SU-DHL-6 (cell line): Measurements from ENCODE around the gene CTNNBL1.

ENCODE experiments used
- H2AFZ ChIP-seq: fragments of 200-600 bp; sonication (generic); 2 replicates; pipeline ENCODE4 v1.6.1; 2014; ENCODE audit warnings: low read depth, mild to moderate bottlenecking, moderate library complexity, mixed read lengths, antibody characterized with exemption, low read length; ENCODE audit not compliant: severe bottlenecking
- H3F3A ChIP-seq: fragments of 200-600 bp; shearing (Covaris generic); 2 replicates; pipeline ENCODE4 v1.6.0; 2016; ENCODE audit warnings: antibody characterized with exemption, mild to moderate bottlenecking; ENCODE audit not compliant: insufficient read depth
- H3K27ac ChIP-seq: fragments of 200-600 bp; sonication (generic); 2 replicates; pipeline ENCODE4 v1.5.1; 2016; ENCODE audit warnings: low read depth, mild to moderate bottlenecking, low read length, moderate library complexity, mixed read lengths
- H3K27me3 ChIP-seq: fragments of 200-600 bp; sonication (generic), shearing (Covaris generic); 2 replicates; pipeline ENCODE4 v1.6.0; 2014; ENCODE audit warnings: mild to moderate bottlenecking, low read length
- H3K36me3 ChIP-seq: fragments of 200-600 bp; sonication (generic); 2 replicates; pipeline ENCODE4 v1.6.1; 2014; ENCODE audit warnings: mild to moderate bottlenecking, low read length, mixed read lengths
- H3K4me2 ChIP-seq: fragments of 300-600, 200-600 bp; shearing (Covaris generic), sonication (generic); 2 replicates; pipeline ENCODE4 v1.6.0; 2014; ENCODE audit warnings: low read length, low read depth, mild to moderate bottlenecking; ENCODE audit not compliant: poor library complexity, severe bottlenecking
- H3K4me3 ChIP-seq: fragments of 200-600 bp; sonication (generic); 2 replicates; pipeline ENCODE4 v1.5.1; 2014; ENCODE audit warnings: antibody characterized with exemption, low read length, mild to moderate bottlenecking, mixed read lengths; ENCODE audit not compliant: insufficient read depth, poor library complexity, severe bottlenecking
- H3K79me2 ChIP-seq: fragments of 200-600 bp; sonication (generic); 2 replicates; pipeline ENCODE4 v1.6.1; 2014; ENCODE audit warnings: mild to moderate bottlenecking, low read length, moderate library complexity; ENCODE audit not compliant: insufficient read depth
- H3K9ac ChIP-seq: fragments of 200-600 bp; sonication (generic); 2 replicates; pipeline ENCODE4 v1.7.0; 2014; ENCODE audit warnings: mild to moderate bottlenecking, low read length
- H3K9me2 ChIP-seq: fragments of 200-600 bp; sonication (generic); replicated peaks from 2 replicates; pipeline ENCODE4 v1.6.1; 2014; ENCODE audit warnings: low read length; ENCODE audit not compliant: insufficient read depth
- H3K9me3 ChIP-seq: fragments of 200-600 bp; sonication (generic); 2 replicates; pipeline ENCODE4 v1.6.1; 2014; ENCODE audit warnings: low read length, mixed read lengths; ENCODE audit not compliant: insufficient read depth
- H4K20me1 ChIP-seq: fragments of 200-600 bp; sonication (generic); 2 replicates; pipeline ENCODE4 v1.6.1; 2014; ENCODE audit warnings: low read depth, mild to moderate bottlenecking, antibody characterized with exemption, low read length, moderate library complexity, mixed read lengths
- EZH2phosphoT487 ChIP-seq: fragments of 200-600 bp; sonication (generic), shearing (Covaris generic); conservative IDR thresholded peaks from 2 replicates; pipeline ENCODE4 v1.6.1; 2018; ENCODE audit warnings: mild to moderate bottlenecking, antibody characterized with exemption, low read length, moderate library complexity, mixed read lengths
- TF ChIP-seq, protein P1 (sequence below): fragments of 200-600 bp; sonication (generic); IDR thresholded peaks from one replicate; pipeline ENCODE4 v1.5.1; 2017; ENCODE audit warnings: antibody characterized with exemption, mild to moderate bottlenecking, low read length, moderate library complexity; ENCODE audit not compliant: insufficient read depth, poor library complexity, severe bottlenecking

CTNNBL1 gene

DNA sequence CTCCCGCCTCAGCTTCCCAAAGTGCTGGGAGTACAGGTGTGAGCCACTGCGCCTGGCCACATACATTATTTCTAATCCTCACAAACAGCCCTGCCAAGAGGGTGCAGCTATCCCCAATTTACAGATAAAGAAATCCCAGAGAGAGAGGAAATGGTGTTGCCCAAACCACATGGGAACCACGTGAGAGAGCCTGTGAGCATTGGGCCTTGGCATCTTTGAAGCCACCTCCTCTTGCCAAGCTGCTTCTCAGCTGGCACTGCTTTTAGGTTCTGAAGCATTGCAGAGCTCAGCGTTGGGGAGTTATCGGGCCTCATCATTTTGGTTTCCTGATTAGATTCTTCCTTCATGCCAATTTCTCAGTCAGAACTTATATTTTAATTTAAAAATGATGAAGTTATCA is 80.3 kb downstream of the CTNNBL1 start:
- Histone ChIP-seq H3F3A (no peaks in the 10 kb centered on the region), H3K4me2 (no peak overlapping the region), H4K20me1 (no peaks in the 10 kb centered on the region), H3K79me2 (no peaks in the 10 kb centered on the region), H3K9ac (no peak overlapping the region), H3K27ac (no peak overlapping the region), H3K9me3 (no peaks in the 10 kb centered on the region), H3K36me3 (no peaks in the 10 kb centered on the region), H3K4me3 (no peak overlapping the region), H3K27me3 (no peaks in the 10 kb centered on the region), H3K9me2 (no peaks in the 10 kb centered on the region), H2AFZ (no peak overlapping the region)
- no peak for TF ChIP-seq EZH2phosphoT487
- TF ChIP-seq, protein P1, sequence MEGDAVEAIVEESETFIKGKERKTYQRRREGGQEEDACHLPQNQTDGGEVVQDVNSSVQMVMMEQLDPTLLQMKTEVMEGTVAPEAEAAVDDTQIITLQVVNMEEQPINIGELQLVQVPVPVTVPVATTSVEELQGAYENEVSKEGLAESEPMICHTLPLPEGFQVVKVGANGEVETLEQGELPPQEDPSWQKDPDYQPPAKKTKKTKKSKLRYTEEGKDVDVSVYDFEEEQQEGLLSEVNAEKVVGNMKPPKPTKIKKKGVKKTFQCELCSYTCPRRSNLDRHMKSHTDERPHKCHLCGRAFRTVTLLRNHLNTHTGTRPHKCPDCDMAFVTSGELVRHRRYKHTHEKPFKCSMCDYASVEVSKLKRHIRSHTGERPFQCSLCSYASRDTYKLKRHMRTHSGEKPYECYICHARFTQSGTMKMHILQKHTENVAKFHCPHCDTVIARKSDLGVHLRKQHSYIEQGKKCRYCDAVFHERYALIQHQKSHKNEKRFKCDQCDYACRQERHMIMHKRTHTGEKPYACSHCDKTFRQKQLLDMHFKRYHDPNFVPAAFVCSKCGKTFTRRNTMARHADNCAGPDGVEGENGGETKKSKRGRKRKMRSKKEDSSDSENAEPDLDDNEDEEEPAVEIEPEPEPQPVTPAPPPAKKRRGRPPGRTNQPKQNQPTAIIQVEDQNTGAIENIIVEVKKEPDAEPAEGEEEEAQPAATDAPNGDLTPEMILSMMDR, result no peak

DNA sequence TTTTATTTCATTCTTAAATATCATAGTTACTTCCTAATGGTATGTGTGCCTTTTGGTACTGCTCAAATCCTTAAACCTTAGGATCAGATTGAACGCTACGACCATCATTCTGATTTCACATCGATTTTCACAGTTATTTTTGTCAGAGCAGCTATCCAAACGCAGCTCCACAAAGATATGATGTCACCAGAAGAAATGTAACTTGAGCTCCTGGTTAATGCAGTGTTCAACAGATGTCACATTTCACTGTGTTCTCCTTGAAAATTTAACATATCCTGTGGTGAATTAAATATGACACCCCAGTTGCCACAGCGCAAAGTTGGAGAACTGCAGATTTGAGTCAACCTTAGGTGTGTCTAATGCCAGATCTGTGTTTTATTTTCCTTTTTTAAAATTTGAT is 81.4 kb downstream of the CTNNBL1 start:
- H3K9ac ChIP-seq, result no peak overlapping the region
- TF ChIP-seq, protein P1, result no peak
- no peak for TF ChIP-seq EZH2phosphoT487
- H3K4me3 ChIP-seq, result no peak overlapping the region
- no peaks in the 10 kb centered on the region for H3K27me3 ChIP-seq
- H3K9me3 ChIP-seq, result no peaks in the 10 kb centered on the region
- H3K79me2 ChIP-seq, result no peaks in the 10 kb centered on the region
- H3K36me3 ChIP-seq, result no peaks in the 10 kb centered on the region
- no peaks in the 10 kb centered on the region for H4K20me1 ChIP-seq
- H3K4me2 ChIP-seq, result no peak overlapping the region
- H3K27ac ChIP-seq, result no peak overlapping the region
- no peaks in the 10 kb centered on the region for H3F3A ChIP-seq
- no peaks in the 10 kb centered on the region for H3K9me2 ChIP-seq
- H2AFZ ChIP-seq, result no peak overlapping the region

DNA sequence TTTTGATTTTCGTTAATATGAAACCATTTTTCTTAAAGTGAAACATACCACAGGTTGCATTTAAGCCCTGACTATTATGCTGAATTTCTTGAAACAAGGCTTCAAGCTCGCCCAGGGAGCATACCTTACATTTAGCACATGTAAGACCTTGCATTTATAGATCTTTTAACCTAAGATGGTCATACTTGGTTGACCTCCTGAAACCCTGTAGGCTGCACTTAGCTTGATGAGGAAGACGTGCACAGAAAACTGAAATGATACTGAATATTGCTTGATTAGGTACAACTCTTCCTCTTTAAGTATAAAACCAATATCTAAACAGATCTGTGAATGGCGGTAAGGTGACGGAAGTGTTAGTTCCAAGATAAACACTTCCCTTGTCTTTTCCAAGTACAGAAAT is 82.2 kb downstream of the CTNNBL1 start:
- no peaks in the 10 kb centered on the region for H3F3A ChIP-seq
- no peaks in the 10 kb centered on the region for H3K9me3 ChIP-seq
- H3K36me3 ChIP-seq, result no peaks in the 10 kb centered on the region
- H3K9me2 ChIP-seq, result no peaks in the 10 kb centered on the region
- H4K20me1 ChIP-seq, result no peaks in the 10 kb centered on the region
- no peak overlapping the region for H3K27ac ChIP-seq
- H3K27me3 ChIP-seq, result no peaks in the 10 kb centered on the region
- H3K9ac ChIP-seq, result no peak overlapping the region
- no peaks in the 10 kb centered on the region for H3K79me2 ChIP-seq
- H2AFZ ChIP-seq, result no peak overlapping the region
- no peak overlapping the region for H3K4me3 ChIP-seq
- no peak overlapping the region for H3K4me2 ChIP-seq
- TF ChIP-seq, protein P1, result no peak
- no peak for TF ChIP-seq EZH2phosphoT487

GRCh38 chr20:37776526-37776925 is 82.7 kb downstream of the CTNNBL1 start:
- Histone ChIP-seq H3K9me2 (no peaks in the 10 kb centered on the region), H4K20me1 (no peaks in the 10 kb centered on the region), H3K9ac (no peak overlapping the region), H3K27ac (no peak overlapping the region), H3K36me3 (no peaks in the 10 kb centered on the region), H3K27me3 (no peaks in the 10 kb centered on the region), H3F3A (no peaks in the 10 kb centered on the region), H3K4me2 (no peak overlapping the region), H3K9me3 (no peaks in the 10 kb centered on the region), H3K4me3 (no peak overlapping the region), H2AFZ (no peak overlapping the region), H3K79me2 (no peaks in the 10 kb centered on the region)
- TF ChIP-seq EZH2phosphoT487, result no peak
- TF ChIP-seq, protein P1, result no peak
